Measurements from ENCODE around the gene GNAO1.

The GNAO1 gene

GRCh38 chr16:56294014-56294413, 102.7 kb downstream of the GNAO1 start:
- no peak for DNase-seq (ENCODE audit: low spot score)

GRCh38 chr16:56294579-56294978, 103.3 kb downstream of the GNAO1 start:
- no peak for DNase-seq (ENCODE audit: low spot score)

- no peak for DNase-seq (ENCODE audit: low spot score)
These were observed 103.9 kb downstream of the GNAO1 start for GRCh38 chr16:56295059-56295665.

GRCh38 chr16:56295739-56296527, 104.6 kb downstream of the GNAO1 start:
- no peak for DNase-seq (ENCODE audit: low spot score)

GRCh38 chr16:56297684-56298083, 106.4 kb downstream of the GNAO1 start:
- no peak for DNase-seq (ENCODE audit: low spot score)

- no peak for DNase-seq (ENCODE audit: low spot score)
These were observed 106.8 kb downstream of the GNAO1 start for GRCh38 chr16:56298116-56298515.

GRCh38 chr16:56298948-56299596, 107.8 kb downstream of the GNAO1 start:
- no peak for DNase-seq (ENCODE audit: low spot score)

GRCh38 chr16:56300242-56300623, 108.9 kb downstream of the GNAO1 start:
- no peak for DNase-seq (ENCODE audit: low spot score)

GRCh38 chr16:56300891-56301850, 109.9 kb downstream of the GNAO1 start:
- no peak for DNase-seq (ENCODE audit: low spot score)

- no peak for DNase-seq (ENCODE audit: low spot score)
These were observed 111.2 kb downstream of the GNAO1 start for GRCh38 chr16:56302506-56302905.

GRCh38 chr16:56303066-56303715, 111.9 kb downstream of the GNAO1 start:
- no peak for DNase-seq (ENCODE audit: low spot score)

GRCh38 chr16:56303880-56304279, 112.6 kb downstream of the GNAO1 start:
- DNase-seq (ENCODE audit: low spot score) = no peak

- DNase-seq (ENCODE audit: low spot score) = no peak
These were observed 114.8 kb downstream of the GNAO1 start for GRCh38 chr16:56305956-56306565.

- DNase-seq (ENCODE audit: low spot score) = no peak
These were observed 115.6 kb downstream of the GNAO1 start for GRCh38 chr16:56306690-56307533.

GRCh38 chr16:56307534-56307873, 116.2 kb downstream of the GNAO1 start:
- DNase-seq (ENCODE audit: low spot score) = no peak

- no peak for DNase-seq (ENCODE audit: low spot score)
These were observed 117.7 kb downstream of the GNAO1 start for GRCh38 chr16:56309008-56309407.

- no peak for DNase-seq (ENCODE audit: low spot score)
These were observed 119.4 kb downstream of the GNAO1 start for GRCh38 chr16:56310690-56311089.

- DNase-seq (ENCODE audit: low spot score) = peak; percentile 20
These were observed 120.1 kb downstream of the GNAO1 start for GRCh38 chr16:56311208-56312027.

- DNase-seq (ENCODE audit: low spot score) = no peak
These were observed 120.7 kb downstream of the GNAO1 start for GRCh38 chr16:56312028-56312300.

- no peak for DNase-seq (ENCODE audit: low spot score)
These were observed 121.3 kb downstream of the GNAO1 start for GRCh38 chr16:56312556-56312955.

All from HuH-7 (cell line).